Dermis blood vessel endothelial cell (primary cell): ENCODE measurements around the gene CCDC27. TPM values are rescaled to one million over a fixed set of nuclear protein-coding genes. Genes with fewer than 3 reads are reported as not detected.

ENCODE experiments used
- DNase-seq: peaks from one replicate; pipeline ENCODE4 v3.0.0; 2010
- total RNA-seq: library from RNA; depleted of rRNA; stranded (reverse); fragments of >200 nt; gene quantifications from 2 replicates; pipeline ENCODE4 v1.2.3, GENCODE V29; 2014

The CCDC27 gene
- total RNA-seq, 1 donor from 2014 or later = not detected

DNA sequence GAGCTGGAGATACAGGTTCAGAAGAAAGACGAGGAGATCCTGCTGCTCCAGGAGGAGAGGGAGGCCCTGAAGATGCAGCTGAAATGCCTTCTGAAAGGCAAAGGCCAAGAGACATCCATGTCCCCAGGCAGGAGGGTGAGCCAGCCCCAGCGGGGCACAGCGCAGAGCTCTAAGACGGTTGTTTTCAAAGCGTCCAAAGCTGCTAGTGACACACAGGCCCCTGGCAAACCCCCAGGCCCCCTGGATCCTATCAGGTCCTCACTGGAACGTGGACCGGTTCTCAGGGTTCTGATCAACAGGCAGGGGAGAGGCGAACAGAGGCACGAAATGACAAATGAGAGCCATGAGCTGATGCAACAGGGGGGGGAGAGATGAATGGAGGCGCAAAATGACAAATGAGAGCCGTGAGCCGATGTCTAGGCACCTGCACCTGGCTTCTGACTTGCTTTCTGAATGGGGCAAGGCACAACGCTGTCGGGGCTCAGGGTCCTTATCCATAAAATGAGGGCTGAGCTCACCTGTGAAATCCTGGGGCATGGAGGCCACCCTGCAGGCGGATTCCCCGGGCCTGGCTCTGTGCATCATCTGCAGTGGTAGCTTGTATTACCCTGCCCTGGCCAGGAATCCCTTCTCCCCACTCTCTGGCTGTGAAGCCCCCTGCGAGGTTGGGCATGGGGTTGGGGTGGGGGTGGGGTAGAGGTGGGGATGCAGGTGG, 9.2 kb downstream of the CCDC27 start:
- DNase-seq = no peak

DNA sequence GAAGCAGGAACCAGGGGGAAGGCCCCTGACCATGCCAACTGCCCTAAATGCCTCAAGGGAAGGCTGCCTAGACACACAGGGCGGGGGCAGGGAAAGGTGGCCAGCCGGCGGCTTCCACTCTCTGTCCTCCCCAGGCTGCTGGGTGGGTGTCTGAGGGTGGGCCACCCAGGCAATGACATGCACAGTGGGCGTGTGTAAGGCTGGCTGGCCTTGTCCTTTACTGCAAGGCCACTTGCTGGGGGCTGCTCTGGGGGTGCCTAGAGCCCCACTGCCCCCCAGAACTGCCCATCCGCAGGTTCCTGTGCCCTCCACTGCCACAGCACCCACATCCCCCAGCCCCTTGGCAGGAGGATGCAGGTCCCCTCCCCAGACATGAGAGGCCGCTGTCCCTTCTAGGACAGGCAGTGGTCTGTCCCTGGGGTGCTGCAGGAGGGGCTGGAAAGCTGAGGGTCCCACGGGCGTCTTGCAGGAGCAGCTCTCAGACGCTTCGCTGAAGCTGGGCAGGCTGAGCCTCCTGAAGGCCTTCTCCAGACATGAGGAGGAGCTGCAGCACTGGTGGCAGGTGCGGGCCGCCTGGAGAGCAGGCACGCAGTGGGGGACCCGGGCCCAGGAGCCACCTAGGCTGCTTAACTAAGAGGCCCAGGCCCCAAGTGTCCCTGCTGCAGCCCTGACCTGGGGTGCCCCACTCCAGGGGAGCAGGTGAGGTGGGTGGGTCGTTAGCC, 10.1 kb downstream of the CCDC27 start:
- DNase-seq = no peak

DNA sequence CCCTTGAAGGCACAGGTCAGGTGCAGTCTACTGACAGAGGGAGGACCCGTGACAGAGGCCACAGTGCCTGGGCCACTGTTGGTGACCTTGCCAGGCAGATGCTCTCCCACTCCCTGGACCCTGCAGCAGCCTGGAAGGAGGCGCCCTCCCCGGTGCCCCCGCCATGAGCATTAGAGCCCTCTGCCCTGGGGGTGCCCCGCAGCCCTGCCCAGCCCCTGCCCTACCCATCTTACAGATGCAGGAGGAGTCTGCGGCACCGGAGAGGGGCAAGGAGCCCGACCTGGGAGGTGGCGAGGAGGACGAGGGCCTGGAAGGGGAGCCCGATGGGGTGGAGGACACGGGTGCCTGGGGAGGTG, 10.6 kb downstream of the CCDC27 start:
- no peak for DNase-seq

DNA sequence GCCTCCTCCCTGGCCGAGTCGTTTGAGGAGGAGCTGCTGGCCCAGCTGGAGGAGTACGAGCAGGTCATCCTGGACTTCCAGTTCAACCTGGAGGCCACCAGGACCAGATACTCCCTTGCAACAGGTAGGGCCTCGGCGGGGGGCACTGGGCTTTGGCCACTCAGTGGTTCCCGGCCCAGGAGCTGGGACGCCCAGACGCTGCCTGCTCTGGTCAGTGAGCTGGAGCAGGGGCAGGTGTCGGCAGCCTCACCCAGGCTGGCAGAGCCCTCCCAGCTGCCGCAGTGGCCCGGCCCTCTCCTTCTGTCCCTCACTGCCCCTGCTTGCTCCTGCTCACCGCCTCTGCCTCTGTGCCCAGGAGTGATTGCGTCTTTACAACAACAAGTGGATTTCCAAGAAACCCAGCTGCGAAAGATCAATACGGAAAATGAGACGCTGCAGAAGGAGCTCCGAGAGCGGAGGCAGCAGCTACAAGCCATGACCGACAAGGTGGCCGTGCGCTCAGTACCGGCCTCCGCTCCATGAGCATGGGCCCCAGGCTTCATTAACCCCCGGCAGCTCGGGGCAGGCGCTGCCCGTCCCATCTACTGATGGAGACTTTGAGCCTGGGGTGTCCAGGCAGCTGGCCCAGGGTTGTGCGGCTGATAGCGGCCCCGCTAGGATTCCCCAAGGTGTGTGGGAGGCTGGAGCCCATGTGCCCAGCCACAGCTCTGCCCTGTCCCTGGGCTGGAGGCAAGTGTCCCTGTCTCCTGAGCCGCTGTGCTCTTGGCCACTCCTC, 11.3 kb downstream of the CCDC27 start:
- no peak for DNase-seq

DNA sequence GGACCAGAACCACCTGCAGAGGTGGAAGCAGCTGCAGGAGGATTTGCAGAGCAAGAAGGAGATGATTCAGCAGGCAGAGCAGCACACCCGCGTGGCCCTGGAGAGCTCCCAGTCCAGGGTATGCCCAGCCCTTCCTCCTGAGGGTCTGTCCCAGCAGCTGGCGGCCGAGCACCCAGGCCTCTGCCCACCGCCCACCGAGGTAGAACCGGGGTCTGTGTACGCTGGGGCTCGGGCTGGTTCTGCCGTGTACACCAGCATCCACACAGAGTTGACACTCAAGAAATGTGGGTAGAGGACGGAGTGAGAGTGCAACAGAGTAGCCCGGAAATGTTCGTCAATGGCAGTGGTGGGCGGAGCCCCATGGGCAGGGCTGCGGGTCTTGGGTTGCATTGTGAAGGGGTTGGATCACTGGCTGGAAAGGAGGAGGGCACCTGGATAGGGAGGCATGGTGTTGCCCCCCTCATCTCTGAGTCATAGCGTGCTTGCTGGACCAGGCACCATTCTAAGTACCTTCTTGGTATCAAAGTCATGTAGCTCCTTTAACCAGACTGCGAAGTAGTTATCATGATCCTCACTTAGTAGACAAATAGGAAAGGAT, 15.2 kb downstream of the CCDC27 start:
- no peak for DNase-seq

DNA sequence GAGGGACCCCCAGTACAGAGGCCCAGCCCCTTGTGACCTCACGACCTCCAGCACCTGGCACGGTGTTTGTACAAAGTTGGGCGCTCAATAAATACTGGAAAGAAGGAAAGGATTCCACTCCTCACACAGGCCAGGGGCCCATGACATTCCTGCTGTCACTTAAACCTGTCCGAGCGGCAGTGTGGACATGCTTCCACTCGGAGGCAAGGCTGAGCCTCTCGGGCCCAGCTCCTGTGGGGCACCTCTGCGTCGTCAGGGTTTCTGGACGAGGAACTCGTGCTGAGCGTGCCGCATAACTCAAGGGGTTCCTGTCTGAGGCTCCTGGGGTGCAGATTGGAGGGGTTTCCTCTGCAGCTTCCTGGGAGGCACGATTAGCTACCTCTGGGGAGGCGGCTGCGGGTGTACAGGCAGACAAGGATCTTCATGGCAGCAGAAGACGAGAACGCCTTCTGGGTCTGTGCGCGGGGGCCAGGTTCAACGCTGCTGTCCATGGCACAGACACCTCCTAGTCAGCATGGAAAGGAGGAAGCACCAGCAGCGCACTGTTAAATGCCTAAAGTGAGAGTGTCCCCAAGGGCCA, 16.7 kb downstream of the CCDC27 start:
- no peak for DNase-seq

DNA sequence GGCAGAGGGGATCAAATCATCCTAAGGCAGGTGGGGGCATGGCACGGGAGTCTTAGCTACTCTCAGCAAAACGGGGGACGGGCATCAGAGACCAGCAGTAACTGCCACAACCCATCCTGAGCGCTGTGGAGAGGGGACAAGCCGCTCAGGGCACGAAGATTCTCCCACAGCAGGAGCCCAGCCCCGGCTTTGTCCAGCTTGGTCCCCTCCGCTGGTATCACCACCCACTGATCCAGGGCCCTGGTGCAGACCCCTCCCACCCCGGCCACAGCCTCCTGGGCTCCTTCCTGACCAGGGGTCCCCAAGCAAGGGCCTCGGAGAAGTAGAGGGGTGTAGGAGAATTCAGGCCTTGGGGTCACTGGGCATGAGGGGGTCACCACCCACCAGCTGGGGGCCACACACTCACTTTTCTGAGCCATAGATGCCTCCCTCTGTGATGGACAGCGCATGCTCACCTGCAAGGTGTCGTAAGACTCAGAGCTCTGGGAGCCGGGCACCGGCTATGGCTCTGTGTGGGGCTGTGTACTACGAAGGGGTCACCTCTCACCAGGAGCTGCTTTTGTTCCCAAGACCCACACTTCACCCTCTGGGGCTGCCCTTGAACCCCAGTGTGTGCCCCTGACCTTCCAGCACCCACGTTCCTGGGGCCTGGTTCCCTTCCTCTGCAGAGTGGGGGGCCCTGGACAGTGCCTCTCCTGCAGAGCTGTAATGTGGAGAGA, 18.0 kb downstream of the CCDC27 start:
- no peak for DNase-seq

DNA sequence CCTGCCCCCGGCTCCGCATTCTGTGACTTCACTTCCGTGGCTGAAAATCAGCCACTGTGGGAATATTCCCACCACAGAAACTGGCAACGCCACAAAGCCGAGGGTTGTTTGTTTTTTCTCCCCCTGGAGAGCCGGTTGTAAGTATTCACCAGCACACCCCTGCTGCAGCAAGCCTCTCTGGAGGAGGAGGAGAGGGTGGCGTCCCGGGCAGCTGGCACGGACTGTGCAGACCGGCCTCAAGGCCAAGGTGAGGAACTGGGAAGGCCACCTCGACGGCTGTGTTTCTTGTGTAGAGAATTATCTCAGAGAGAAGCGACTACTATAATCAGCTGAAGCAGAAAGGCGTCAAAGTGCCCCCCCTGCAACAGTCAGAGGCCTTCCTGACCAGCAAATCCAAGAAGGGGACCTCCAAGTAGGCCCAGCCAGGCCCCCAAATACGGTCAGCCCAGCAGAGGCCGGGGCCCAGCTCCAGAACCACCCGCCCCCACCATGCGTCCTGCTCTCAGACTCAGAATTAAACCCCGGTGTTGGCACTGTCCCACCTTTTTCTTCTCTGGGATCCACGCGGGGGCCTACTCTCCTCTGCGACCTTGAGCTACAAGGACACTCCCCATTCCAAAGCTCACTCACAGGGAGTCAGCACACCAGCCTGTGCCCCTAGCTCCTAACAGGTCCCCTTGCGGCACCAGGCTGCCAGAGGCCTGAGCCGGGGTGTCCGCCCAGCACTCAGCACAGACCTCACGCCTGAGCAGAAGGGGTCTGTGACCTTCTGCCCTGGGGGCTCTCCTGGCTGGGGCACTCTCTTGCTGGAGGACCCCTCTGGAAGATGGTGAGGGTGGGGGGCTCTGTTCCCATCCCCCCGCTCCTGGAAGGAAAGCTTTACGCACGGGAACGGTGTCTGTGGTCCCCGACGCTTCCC, 19.1 kb downstream of the CCDC27 start:
- no peak for DNase-seq

DNA sequence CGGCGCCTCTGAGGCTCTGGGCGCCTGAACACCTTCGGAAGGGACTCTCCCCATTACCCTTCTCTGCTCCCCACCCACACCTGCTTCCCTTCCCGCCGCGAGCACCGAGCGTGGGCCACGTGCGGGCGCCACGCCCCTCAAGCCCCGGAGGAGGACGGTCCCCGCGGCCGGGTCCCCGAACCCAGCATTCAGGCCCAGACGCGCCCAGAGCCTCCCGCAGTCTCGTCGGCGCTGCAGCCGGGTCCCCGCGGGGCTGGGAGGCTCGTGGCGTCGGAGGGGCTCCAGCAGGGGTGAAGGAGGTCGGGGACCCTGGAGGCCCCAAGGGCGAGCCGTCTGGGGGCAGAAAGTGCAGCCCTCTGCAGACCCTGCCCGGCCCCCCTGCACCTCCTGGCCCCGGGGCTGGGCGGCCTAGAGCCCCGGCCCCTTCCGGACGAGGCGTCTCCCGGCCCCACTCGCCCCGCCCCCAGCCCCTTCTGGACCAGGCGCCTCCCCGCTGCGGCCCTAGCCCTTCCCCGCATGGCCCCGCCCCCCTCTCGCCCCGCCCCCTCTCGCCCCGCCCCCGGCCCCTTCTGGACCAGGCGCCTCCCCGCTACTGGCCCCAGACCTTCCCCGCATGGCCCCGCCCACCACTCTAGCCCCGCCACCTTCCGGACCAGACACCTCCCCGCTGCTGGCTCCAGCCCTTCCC, 19.9 kb downstream of the CCDC27 start:
- DNase-seq = peak; percentile 72

DNA sequence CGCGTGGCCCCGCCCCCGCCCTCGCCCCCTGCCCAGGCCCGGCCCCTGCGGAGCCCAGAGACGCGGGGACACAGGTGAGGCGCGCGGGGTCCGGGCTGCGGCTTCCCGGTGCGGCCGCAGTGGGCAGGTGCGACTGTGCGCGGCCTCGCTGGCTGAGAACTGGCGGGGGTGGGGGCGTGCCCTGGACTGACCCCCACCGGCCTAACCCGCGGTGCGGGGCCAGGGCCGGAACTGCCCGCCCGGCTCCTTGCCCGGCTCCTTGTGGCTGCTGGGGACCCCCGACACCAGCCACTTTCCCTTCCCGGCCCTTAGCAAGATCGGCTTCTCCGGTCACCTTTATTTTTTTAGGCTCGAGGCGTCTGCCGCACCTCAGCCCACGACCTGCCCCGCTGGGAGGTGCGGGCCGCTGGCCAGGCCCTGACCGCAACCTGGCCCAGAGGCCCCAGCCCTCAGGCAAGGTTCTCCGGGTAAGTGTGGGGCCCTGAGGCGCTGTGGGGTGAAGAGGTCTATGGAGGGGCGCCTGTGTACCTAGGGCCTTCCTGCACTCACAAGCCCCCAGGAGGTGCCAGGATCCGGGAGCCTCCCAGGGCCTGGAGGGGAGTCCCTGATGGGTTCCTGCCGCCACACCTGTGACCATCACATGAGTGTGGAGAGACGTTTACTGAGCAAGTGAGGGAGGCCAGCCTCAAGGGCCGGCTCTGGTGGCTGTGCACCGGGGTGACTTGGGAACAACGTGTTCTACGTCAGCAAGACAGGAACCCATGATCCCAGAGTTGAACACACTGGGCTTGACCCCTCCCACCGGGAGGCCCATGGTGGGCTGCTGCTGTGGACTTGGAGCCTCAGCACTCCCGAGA, 20.7 kb downstream of the CCDC27 start, which contains the start of gene SMIM1:
TSS of gene SMIM1 (plus strand) at position 35 of the 857 bp plus-strand sequence. CDS start 2,625 bp downstream, outside the sequence.
- no peak for DNase-seq

DNA sequence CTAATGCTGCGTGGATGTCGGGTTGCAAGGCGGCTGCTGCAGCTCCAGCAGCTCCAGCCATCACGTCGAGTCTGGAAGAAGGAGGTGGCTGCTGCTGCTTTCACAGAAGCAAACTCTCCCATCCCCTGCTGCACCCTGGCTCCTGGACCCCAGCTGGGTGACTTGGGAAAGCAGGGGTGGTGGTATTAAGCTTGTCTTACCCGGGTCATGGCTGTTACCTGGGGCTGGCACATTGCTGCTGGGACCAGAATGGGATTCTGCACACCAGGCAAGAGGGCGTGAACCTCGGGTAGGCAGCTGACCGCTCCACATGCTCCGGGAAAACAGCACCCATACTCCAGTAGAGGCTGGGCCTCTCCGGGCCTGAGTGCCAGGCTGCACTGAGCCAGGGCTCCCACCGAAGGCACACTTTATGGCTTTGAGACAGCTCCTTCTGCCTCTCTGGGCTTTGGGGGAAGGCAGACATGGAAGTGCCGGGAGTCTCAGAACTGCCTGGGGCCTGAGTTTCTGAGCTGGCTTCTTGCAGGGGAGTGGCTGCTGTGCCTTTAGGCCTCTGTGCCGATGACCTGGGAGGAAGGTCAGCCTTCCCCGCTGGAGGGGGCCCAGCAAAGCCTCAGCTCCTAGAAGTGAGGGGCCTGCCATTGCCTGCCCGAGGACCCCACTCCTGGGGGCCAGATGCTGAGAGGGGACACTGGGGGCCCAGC, 21.5 kb downstream of the CCDC27 start:
- no peak for DNase-seq

DNA sequence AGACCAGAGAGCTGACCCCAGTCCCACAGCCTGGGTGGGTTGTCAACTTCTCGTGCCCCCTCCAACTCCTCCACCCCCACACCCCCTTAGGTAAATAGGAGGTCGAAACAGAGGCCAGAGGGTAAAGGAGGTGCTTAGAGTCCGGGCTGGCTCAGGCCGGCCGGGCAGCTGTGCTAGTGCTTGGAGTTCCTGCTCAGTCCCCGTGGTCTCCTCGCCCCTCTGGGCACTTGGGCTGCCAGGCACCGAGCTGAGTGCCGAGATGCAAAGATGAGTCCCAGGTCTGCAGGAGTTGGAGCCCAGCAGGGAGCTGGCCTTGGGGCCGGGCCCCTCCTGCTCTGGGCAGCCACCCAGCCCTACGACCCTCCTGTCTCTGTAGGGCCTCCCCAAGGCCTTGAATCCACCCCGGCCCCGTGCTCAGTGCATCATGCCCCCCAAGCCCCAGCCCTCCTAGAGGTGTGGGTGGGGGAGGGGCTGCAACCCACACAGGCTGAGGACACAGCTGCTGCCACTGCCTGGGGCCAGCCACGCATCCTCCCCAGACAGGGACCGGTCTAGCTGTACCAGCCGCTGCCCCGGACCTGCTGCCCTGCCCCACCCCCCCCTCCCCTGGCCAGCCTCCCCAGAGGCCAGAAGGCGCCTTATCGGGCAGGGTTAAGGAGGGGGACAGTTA, 22.2 kb downstream of the CCDC27 start:
- DNase-seq = no peak

DNA sequence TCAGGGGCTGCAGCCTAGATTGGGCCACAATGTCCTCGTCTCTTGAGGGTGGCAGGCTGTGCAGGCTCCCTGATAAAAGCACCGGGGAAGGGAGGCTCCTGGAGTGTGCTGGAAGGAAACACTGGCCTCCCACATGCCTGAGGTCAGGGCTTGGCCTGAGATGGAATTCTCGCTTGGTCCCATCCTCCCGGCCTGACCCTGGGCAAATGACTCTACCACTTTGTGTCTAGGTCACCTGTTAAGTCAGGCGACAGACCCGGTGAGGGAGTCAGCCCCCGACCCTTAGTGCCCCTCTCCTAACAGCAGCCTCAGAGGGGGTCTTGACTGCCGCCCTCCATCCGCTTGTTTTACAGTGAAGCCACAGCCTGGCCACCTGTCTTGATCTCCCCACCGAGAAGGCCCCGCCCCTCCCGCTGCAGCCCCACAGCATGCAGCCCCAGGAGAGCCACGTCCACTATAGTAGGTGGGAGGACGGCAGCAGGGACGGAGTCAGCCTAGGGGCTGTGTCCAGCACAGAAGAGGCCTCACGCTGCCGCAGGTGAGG, 22.8 kb downstream of the CCDC27 start:
- DNase-seq = no peak

DNA sequence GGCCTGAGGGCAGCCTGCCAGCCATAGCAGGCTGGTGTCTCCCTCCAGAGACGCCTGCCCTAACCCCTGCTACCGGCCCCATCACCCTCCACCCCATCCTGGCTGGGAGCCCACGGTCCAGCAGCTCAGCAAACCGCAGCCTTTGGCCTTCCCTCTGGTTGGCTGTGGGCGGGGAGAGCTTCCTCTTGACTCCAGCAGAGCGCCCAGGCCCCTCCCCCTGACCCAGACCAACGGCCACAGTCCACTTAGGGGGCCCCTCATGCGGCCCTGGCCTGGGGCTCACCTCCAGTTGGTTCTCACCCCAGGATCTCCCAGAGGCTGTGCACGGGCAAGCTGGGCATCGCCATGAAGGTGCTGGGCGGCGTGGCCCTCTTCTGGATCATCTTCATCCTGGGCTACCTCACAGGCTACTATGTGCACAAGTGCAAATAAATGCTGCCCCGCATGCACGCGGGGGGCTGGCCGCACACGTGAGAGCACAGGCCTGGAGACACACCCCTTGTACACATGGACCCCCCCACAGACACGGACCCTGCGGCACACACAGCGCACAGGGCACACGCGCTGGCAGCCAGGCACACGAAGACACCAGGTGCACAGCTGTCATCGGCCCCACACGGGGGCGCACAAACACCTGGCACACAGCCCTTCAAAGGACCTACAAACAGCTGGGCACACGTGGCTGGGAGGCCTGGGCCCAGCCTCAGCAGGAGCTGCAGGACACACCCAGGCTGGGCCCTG, 23.4 kb downstream of the CCDC27 start:
- DNase-seq = peak; percentile 48

DNA sequence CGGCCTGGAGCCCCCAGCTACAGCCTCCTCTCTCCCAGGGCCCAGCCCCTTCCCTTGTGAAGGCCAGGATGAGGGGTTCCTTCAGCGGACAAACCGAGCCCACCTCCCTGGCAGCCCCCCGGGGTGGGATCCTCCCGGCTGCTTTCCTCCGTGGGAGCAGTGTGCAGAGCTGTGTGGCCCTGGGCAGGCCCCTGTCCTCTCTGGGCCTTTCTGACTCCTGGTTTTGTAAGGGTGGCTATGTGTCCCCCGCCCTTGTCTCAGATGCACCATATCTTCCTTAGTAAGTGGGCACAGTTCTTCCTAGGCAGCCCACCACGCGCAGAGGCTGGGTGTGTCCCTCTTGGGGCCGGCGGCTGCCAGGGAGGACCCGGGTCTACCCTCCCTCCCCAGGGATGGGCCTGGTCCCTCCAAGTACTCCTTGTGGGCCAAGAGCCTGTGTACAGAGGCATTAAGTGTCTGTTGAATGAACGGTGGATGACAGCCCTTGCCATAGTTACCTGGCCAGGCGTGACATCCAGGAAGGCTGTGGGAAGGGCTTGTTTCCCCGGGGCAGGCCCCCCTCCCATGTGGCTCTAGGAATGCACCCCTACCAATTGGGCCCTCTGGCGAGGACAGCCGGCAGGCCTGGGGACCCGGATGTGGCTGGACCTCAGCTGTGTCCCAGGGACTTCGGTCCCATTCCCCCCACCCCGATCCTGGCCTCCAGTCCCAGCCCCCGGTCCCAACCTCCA, 24.1 kb downstream of the CCDC27 start:
- DNase-seq = no peak

DNA sequence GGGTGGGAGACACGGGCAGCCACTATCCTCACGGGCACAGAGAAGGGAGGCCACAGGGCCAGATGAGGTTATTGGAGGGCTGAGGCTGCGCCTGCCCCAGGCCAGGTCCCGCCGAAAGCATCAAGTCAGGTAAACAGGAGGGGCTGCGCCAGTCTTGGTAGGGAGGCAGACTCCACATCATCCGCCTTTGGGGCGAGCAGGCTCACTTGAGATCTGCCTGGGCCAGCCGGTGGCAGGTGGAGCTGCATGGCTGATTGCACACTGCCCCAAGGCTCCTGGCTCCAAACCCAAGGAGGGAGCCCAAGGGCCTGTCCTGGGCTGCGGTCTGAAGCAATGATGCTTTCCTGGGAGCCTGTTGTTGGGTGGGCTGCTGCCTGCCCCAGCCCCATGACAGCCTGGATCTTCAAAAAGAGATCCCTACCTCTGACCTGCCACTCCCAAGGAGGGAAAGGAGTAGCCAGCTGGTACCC, 24.9 kb downstream of the CCDC27 start:
- no peak for DNase-seq
